RWPE2 (cell line): ENCODE results near the gene GNRHR.

Experiments used
- ATAC-seq: fragments of 200-7000 bp; cut with Tn5 transposase; 3 replicates; pipeline ENCODE4 v1.9.1; 2021; ENCODE audit warnings: low read depth
- DNase-seq: peaks from one replicate; pipeline ENCODE4 v3.0.0-alpha.2; 2020; ENCODE audit warnings: low spot score
- H3K27ac ChIP-seq: fragments of 450-650 bp; 2 replicates; pipeline ENCODE4 v1.5.1; 2017; ENCODE audit warnings: mild to moderate bottlenecking; ENCODE audit not compliant: poor library complexity, severe bottlenecking
- H3K27me3 ChIP-seq: fragments of 250-450 bp; sonication (Bioruptor Pico); 2 replicates; pipeline ENCODE4 v1.5.1; 2021; ENCODE audit warnings: mild to moderate bottlenecking, moderate library complexity; ENCODE audit not compliant: insufficient read depth, poor library complexity, severe bottlenecking
- H3K36me3 ChIP-seq: fragments of 250-450 bp; sonication (Bioruptor Pico); 2 replicates; pipeline ENCODE4 v1.5.1; 2020; ENCODE audit warnings: low read depth, mild to moderate bottlenecking, moderate library complexity
- H3K4me1 ChIP-seq: fragments of 250-450 bp; sonication (Bioruptor Pico); 2 replicates; pipeline ENCODE4 v1.5.1; 2021; ENCODE audit warnings: mild to moderate bottlenecking, moderate library complexity; ENCODE audit not compliant: insufficient read depth, poor library complexity, severe bottlenecking
- H3K4me3 ChIP-seq: fragments of 250-450 bp; sonication (Bioruptor Pico); 2 replicates; pipeline ENCODE4 v1.5.1; 2021; ENCODE audit warnings: mild to moderate bottlenecking, moderate library complexity; ENCODE audit not compliant: severe bottlenecking
- H3K9me3 ChIP-seq: fragments of 250-450 bp; sonication (Bioruptor Pico); 2 replicates; pipeline ENCODE4 v1.5.1; 2021; ENCODE audit warnings: mild to moderate bottlenecking, moderate library complexity; ENCODE audit not compliant: severe bottlenecking
- CTCF ChIP-seq: fragments of 450-650 bp; IDR thresholded peaks from one replicate; pipeline ENCODE4 v1.5.1; 2017; ENCODE audit warnings: mild to moderate bottlenecking, moderate library complexity; ENCODE audit not compliant: poor library complexity, severe bottlenecking

The GNRHR gene

GRCh38 chr4:67779631-67780030 lies 25.4 kb upstream of the GNRHR start:
- TF ChIP-seq CTCF, result no peak
- no peak for DNase-seq
- Histone ChIP-seq H3K9me3 (no peaks in the 10 kb centered on the region), H3K27me3 (no peaks in the 10 kb centered on the region), H3K36me3 (no peaks in the 10 kb centered on the region), H3K4me3 (no peak overlapping the region), H3K4me1 (peaks cover 8% of the 10 kb centered on the region), H3K27ac (peak overlapping the region; percentile 13)
- peak; percentile 82 for ATAC-seq

GRCh38 chr4:67776746-67777145 lies 22.6 kb upstream of the GNRHR start:
- TF ChIP-seq CTCF, result no peak
- Histone ChIP-seq H3K4me1 (peaks cover 8% of the 10 kb centered on the region), H3K36me3 (no peaks in the 10 kb centered on the region), H3K27me3 (no peaks in the 10 kb centered on the region), H3K9me3 (no peaks in the 10 kb centered on the region), H3K4me3 (no peak overlapping the region), H3K27ac (no peak overlapping the region)
- no peak for DNase-seq
- ATAC-seq, result no peak

- TF ChIP-seq CTCF, result no peak
- peak; percentile 87 for ATAC-seq
- H3K36me3 ChIP-seq, result no peaks in the 10 kb centered on the region
These were observed 16.2 kb upstream of the GNRHR start for GRCh38 chr4:67770422-67770821.

DNA sequence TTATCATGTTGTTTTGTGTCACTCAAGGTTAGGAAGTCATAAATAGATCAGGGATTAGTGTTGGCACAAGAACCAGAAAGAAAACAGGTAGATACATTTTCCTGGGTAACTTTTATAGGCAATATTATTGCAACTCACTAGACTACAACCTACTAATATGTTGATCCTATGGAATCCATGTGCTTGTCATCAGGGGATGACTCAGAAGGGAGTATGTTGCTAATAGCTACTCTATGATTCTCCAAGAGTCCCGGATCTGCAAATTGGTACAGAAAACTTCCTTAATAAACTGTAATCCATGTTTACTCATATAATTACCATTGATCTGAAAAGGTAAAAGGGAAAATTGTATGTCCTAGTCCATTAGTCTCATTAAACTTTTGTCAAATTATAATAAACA lies 11.7 kb upstream of the GNRHR start:
- DNase-seq, result no peak
- no peaks in the 10 kb centered on the region for H3K27me3 ChIP-seq
- H3K36me3 ChIP-seq, result no peaks in the 10 kb centered on the region
- H3K27ac ChIP-seq, result no peak overlapping the region
- peak; percentile 90 for ATAC-seq
- H3K9me3 ChIP-seq, result no peaks in the 10 kb centered on the region
- peaks cover 12% of the 10 kb centered on the region for H3K4me1 ChIP-seq
- H3K4me3 ChIP-seq, result no peak overlapping the region
- no peak for TF ChIP-seq CTCF

More at GRCh38 chr4:67770422-67770821, 16.2 kb upstream of the GNRHR start:
- Histone ChIP-seq H3K4me1 (peaks cover 10% of the 10 kb centered on the region), H3K27me3 (no peaks in the 10 kb centered on the region), H3K9me3 (no peaks in the 10 kb centered on the region), H3K27ac (no peak overlapping the region), H3K4me3 (no peak overlapping the region)
- no peak for DNase-seq

GRCh38 chr4:67765401-67765800 lies 11.2 kb upstream of the GNRHR start:
- TF ChIP-seq CTCF, result no peak
- DNase-seq, result no peak
- ATAC-seq, result no peak
- Histone ChIP-seq H3K4me3 (no peak overlapping the region), H3K36me3 (no peaks in the 10 kb centered on the region), H3K9me3 (no peaks in the 10 kb centered on the region), H3K27ac (no peak overlapping the region), H3K27me3 (no peaks in the 10 kb centered on the region), H3K4me1 (peaks cover 7% of the 10 kb centered on the region)
